ENCODE measurements around the gene ZNF740. TPM values are rescaled to one million over a fixed set of nuclear protein-coding genes. Genes with fewer than 3 reads are reported as not detected.
"Not testable (repeated sequence)": the region's sequence is repeated elsewhere in the genome, so short reads cannot be mapped to it uniquely, and the experiment has no call there.

ZNF740 gene
- total RNA-seq, 1 donor from 2014 or later = 56.8 TPM

- no peak for DNase-seq (ENCODE audit: low spot score)
These were observed 7.3 kb upstream of the ZNF740 start for GRCh38 chr12:53173085-53173715.

GRCh38 chr12:53174881-53175491 lies 5.5 kb upstream of the ZNF740 start:
- no peak for DNase-seq (ENCODE audit: low spot score)

- no peak for DNase-seq (ENCODE audit: low spot score)
These were observed 3.8 kb upstream of the ZNF740 start for GRCh38 chr12:53176750-53177149.

GRCh38 chr12:53177447-53177846 lies 3.1 kb upstream of the ZNF740 start:
- DNase-seq (ENCODE audit: low spot score) = not testable (repeated sequence)

DNA sequence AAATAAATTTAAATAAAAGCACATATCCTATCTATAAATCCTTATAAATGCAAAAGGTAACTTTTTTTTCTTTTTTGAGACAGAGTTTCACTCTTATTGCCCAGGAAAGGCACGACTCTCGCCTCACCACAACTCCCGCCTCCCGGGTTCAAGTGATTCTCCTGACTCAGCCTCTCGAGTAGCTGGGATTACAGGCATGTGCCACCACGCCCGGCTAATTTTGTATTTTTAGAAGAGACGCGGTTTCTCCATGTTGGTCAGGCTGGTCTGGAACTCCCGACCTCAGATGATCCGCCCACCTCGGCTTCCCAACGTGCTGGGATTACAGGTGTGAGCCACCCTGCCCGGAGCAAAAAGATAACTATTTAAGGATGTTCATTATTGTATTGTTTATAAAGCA lies 1.7 kb upstream of the ZNF740 start:
- DNase-seq (ENCODE audit: low spot score) = not testable (repeated sequence)

- no peak for DNase-seq (ENCODE audit: low spot score)
These were observed 769 bp upstream of the ZNF740 start for GRCh38 chr12:53179687-53180219.

- DNase-seq (ENCODE audit: low spot score) = peak; percentile 79
These were observed 566 bp downstream of the ZNF740 start for GRCh38 chr12:53180931-53181645.

DNA sequence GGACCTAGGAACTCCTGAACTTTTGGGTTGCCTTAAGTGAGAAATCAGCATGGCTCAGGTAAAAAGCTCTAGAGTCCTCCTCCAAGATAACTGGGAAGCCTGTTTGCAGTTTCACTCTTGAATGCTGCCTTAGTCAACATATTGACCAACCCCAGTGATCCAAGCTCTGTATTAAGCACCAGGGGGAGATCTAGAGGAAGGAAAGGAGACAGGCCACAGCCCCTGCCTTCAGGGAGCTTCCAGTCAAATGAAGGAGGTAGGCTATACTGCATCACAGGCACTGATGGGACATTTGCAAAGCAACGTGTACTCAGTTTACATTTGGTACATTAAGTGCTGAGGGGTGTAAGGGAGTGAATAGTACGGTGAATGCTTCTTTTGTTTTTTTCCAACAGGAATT lies 1.4 kb downstream of the ZNF740 start:
- DNase-seq (ENCODE audit: low spot score) = no peak

- no peak for DNase-seq (ENCODE audit: low spot score)
These were observed 2.4 kb downstream of the ZNF740 start for GRCh38 chr12:53182903-53183302.

DNA sequence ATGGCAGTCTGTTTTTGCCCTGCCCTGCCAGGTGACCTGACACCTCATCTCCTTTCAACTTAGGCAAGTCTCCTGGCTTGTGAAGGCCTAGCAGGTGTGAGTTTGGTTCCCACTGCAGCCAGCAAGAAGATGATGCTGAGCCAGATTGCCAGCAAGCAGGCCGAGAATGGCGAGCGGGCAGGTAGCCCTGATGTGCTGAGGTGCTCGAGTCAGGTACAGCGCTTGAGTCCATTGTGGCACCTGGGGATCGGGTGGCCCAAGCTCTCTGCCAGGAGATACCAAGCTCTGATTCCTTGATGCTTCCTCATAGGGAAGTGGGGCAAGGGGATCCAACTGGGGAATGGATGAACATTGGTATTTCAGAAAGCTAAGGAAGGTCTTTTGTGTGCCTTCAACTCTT lies 4.3 kb downstream of the ZNF740 start:
- no peak for DNase-seq (ENCODE audit: low spot score)

DNA sequence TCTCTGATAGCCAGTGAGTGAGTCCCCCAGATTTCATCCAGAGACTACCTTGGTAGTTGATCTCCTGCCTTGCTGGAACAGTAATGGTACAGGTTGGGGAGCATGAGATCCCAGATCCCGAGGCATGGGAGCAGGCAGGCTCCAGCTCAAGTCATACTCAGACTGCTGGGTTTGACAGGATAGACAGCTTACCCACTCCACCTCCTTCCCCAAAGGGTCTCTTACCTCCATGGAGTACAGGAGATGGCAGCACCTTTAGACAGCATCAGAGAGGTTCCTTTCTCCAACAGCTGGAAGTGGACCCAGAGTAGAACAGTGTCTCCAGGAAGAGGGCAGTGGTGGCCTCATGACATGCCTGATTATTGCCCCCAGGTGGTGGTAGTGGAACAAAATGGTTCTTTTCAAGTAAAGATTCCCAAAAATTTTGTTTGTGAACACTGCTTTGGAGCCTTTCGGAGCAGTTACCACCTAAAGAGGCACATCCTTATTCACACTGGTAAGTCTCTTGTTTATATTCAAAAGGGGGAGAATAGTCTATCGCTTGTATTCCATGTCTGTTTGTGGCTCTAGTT lies 5.1 kb downstream of the ZNF740 start:
- no peak for DNase-seq (ENCODE audit: low spot score)

- DNase-seq (ENCODE audit: low spot score) = no peak
These were observed 6.2 kb downstream of the ZNF740 start for GRCh38 chr12:53186745-53187144.

DNA sequence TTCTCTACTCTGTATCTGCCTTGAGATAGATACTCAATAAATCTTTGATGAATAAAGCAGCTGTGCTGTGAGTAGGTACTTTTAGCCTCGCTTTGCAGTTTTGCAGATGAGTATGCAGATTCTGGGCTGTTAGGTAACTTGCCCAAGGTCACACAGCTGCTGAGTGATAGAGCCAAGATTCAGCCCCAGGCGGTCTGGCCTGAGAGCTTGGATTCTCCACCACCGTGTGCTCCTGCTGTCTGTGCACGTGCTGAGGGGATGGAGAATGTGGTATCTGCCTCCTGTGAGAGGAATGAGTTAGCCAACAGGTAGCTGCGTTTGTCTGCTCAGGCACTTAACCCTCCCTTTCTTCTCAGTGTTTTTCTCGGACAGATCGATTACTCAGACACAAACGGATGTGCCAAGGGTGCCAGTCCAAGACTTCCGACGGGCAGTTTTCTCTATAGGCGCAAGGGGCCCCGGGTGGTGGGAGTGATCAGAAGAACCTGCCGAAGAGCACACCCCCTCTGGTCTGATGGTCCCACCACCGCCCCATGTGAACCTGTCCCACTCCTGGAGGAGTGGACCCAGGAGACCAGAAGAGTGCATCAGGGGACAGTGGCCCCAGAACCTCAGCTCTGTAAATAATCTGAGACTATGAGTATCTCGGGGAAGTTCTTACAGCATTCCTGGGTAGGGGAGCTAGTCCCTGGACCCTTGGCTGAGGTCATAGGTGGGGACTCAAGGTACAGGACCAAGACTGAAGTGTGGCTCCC lies 6.8 kb downstream of the ZNF740 start:
- no peak for DNase-seq (ENCODE audit: low spot score)

DNA sequence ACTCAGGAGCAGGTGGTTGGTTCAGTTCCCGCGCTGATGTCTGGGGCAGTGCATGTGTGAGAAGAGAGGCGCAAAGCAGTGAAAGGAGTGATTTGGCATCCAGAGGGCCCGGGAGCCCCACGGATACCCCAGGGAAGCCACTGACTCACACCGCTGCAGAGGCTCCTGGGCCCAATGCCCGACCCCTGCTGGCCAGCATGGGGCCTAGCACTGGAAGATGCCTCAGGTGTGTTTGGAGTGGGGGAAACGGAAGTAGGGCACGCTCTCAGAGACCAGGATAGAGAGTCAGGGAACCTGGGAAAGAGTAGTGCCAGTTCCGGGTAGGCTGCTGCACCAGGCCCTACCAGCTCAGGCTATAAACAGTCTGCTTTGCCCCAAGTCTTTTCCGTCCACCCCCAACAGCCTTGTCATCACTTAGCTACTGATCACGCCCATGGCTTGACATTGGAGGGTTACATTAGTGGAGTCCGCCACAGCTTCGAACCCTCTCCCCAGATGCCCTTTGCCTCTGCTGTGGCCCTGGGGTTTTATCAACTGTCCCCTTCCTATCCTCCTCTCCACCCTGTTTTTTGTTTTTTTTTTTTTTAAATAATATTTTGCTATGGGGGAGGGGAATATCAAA lies 9.7 kb downstream of the ZNF740 start:
- no peak for DNase-seq (ENCODE audit: low spot score)

DNA sequence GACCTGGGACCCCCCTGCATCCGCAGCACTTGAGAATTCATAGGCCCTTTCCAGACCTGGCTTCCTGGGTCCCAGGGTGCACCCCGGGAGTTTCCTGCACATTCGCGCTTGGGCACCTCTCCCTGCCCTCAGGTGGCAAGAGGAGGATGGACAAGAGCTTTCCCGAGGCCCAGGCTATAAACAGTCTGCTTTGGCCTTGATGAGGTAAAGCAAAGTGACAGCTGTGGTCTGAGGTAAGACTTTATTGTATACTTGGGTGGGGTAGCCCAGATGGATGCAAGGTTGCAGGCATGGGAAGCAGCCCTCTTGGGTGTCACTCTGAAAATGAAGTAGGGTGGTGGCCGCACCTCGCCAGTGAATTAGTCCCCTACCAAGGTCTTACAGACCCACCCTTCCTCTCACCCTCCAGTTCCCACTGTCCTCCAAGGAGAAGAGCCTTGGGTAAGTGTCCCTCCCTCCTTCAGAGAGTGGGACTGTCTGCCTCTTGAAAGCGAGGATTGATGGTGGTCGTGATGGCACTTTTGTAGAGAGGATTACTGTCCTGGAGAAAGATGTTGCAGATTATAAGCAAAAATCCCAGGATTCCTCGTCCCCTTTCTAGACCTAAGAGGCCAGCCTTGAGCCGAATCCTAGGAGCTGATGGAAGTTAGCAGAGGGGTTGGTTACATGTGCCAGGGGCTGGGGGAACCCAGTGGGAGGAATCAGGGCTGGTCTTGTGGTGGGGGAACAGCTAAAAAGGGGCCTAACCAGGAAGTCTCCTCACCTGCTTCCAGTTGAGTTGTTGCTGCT lies 10.8 kb downstream of the ZNF740 start:
- DNase-seq (ENCODE audit: low spot score) = no peak

GRCh38 chr12:53191885-53192530 lies 11.5 kb downstream of the ZNF740 start:
- no peak for DNase-seq (ENCODE audit: low spot score)

- no peak for DNase-seq (ENCODE audit: low spot score)
These were observed 12.1 kb downstream of the ZNF740 start for GRCh38 chr12:53192531-53193021.

GRCh38 chr12:53193040-53193439 lies 12.5 kb downstream of the ZNF740 start:
- no peak for DNase-seq (ENCODE audit: low spot score)

GRCh38 chr12:53193985-53194716 lies 13.6 kb downstream of the ZNF740 start:
- no peak for DNase-seq (ENCODE audit: low spot score)
